Testis (tissue), 3 donors: ENCODE measurements around the gene CTDSPL. TPM values are rescaled to one million over a fixed set of nuclear protein-coding genes. Genes with fewer than 3 reads are reported as not detected.

Experiments
- DNase-seq: peaks from one replicate; pipeline ENCODE4 v3.0.0-alpha.2; 2019
- H3K27ac ChIP-seq, 2 donors: fragments of 200-600 bp; sonication (generic); one replicate each; pipeline ENCODE4 v1.5.1; 2019
- H3K27me3 ChIP-seq: fragments of 200-600 bp; sonication (generic); one replicate; pipeline ENCODE4 v1.5.1; 2019
- H3K36me3 ChIP-seq: fragments of 200-600 bp; sonication (generic); one replicate; pipeline ENCODE4 v1.5.1; 2017; ENCODE audit warnings: low read depth; ENCODE audit errors: missing control alignments
- H3K4me1 ChIP-seq: fragments of 200-600 bp; sonication (generic); one replicate; pipeline ENCODE4 v1.5.1; 2019
- H3K4me3 ChIP-seq, 2 donors: fragments of 200-600 bp; sonication (generic); one replicate each; pipeline ENCODE4 v1.5.1; 2017 to 2019
- H3K9me3 ChIP-seq: fragments of 200-600 bp; sonication (generic); one replicate; pipeline ENCODE4 v1.5.1; 2017
- POLR2A ChIP-seq: fragments of 450-650 bp; IDR thresholded peaks from one replicate; pipeline ENCODE4 v1.6.1; 2017; ENCODE audit warnings: antibody characterized with exemption, mild to moderate bottlenecking, moderate library complexity
- WGBS, 2 donors: methylation state at CpG; one replicate each; pipeline ENCODE4 v1.1.5; 2018; 5-methylcytosine and 5-hydroxymethylcytosine counted together
- intact Hi-C: fragments of 100-400 bp; cut with DNase I; formaldehyde crosslinking; loops from one replicate; pipeline ENCODE4 v1.15.1; 2023; ENCODE audit warnings: low total_unique reads
- polyA plus RNA-seq: library from polyadenylated mRNA; stranded (reverse); fragments of 350-450 nt; fragmentation: Illumina TruSeq; extraction: RNeasy Lipid Tissue Mini Kit (QIAGEN cat#74804); gene quantifications from one replicate; pipeline ENCODE4 v1.2.3, GENCODE V29; 2014; ENCODE audit warnings: low read depth, low replicate concordance; ENCODE audit not compliant: insufficient read depth
- total RNA-seq, 2 donors: library from RNA; depleted of rRNA; stranded (reverse); fragments of >200 nt; gene quantifications; one replicate each; pipeline ENCODE4 v1.2.3, GENCODE V29; 2016
- TF ChIP-seq, protein P1 (sequence below), 3 experiments: fragments of 450-650 bp in 2 of 3; fragments of 200-600 bp in 1 of 3; sonication (generic) in 1 of 3; IDR thresholded peaks; one replicate each; pipeline ENCODE4 v1.5.1; 2016 to 2019; ENCODE audit warnings: antibody characterized with exemption in 3 of 3, mild to moderate bottlenecking in 2 of 3, moderate library complexity in 1 of 3

CTDSPL gene
- total and polyA plus RNA-seq, 3 donors from 2014 or later: 24.4 to 43.0 (median 32.4) TPM

DNA sequence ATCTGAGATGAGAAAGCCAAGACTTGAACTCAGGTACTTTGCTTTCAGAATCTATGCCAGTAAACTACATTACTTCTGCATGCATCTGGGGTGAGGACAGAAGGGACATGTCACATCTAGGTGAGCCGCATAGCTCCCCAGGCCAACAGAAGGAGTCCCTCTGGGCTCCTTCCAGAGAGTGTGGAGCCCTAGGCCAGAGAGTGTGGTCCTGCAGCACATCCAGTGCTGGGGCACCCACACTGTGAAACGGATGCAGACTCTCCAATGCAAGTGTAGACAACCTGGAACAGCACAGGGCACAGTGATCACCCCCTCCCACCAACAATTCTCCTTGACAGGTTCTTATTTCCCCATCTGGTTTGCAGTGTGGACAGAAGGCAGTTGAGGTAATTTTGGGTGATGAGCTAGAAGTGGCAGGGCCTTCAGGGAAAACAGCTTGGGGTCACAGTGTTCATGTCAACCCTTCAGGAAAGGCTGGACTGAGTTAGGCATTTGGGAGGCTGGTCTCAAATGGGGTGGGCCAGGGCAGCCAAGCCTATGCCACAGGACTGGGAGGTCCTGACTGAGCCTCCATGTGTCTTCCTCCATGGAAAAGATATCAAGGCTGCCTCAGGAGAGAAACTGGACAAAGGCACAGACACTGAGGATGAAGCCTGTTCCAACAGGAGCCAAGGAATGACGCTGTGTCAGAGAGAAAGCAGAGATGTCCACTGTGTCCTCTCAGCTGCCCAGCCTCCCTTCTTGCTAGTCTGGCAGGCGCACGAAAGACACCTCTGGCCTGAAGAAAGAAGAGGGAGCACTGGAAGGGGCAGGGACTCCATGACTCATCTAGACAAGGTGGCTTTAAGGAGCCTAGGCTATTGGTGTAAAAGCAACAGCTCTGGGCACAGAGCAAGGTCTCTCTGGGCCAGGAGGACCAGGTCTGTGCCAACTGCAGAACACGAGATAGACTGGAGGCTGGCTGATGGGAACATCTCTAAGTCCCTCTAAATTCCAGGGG, 166.1 kb downstream of the CTDSPL start:
- H3K4me1 ChIP-seq: peaks cover 23% of the 10 kb centered on the region
- intact Hi-C loops: no loop called here

DNA sequence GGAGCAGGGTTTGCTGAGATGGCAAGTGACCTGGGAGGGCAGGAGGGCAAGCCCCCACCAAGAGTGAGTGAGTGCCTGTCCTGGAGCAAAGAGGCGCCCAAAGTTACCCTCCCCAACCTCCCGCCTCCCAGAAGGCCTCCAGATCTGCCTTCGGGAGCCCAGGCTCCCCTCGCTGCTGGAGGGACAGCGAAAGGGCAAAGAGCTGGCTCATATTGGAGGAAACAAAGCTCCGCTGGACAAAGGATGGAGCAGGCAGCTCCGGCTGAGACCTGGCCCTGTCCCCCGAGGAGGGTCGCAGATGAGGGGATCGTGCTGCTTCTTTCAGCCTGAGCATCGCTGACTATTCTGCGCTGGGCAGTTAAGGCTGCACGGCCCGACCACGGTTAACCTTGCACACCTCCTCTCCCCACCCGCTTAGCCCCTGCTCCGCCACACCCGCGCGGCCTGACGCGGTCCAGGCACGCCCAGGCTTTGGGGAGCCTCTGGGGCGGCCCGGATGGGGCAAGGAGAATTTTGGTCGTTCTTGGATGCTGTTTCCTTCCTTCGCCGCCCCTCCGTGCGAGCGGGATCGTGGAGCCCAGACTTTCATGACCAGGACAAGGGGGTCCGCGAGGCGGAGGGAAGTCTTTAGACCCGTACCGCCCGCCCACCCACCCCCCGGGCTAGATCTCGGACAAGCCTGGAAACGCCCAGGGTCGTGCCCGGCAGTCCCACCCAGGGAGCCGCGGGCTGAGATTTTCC, 167.1 kb downstream of the CTDSPL start:
- 9 to 10% methylated on average over 20 to 45 of the region's 45 CpGs for WGBS, 2 donors
- no peaks in the 10 kb centered on the region for H3K9me3 ChIP-seq
- intact Hi-C loops: no loop called here
- H3K4me1 ChIP-seq: peaks cover 23% of the 10 kb centered on the region
- H3K36me3 ChIP-seq: no peaks in the 10 kb centered on the region
- H3K27ac ChIP-seq: peak overlapping the region; percentile 93 to 97
- DNase-seq: no peak
- H3K27me3 ChIP-seq: no peaks in the 10 kb centered on the region
- H3K4me3 ChIP-seq: peak overlapping the region; percentile 75 to 86
- TF ChIP-seq, protein P1, sequence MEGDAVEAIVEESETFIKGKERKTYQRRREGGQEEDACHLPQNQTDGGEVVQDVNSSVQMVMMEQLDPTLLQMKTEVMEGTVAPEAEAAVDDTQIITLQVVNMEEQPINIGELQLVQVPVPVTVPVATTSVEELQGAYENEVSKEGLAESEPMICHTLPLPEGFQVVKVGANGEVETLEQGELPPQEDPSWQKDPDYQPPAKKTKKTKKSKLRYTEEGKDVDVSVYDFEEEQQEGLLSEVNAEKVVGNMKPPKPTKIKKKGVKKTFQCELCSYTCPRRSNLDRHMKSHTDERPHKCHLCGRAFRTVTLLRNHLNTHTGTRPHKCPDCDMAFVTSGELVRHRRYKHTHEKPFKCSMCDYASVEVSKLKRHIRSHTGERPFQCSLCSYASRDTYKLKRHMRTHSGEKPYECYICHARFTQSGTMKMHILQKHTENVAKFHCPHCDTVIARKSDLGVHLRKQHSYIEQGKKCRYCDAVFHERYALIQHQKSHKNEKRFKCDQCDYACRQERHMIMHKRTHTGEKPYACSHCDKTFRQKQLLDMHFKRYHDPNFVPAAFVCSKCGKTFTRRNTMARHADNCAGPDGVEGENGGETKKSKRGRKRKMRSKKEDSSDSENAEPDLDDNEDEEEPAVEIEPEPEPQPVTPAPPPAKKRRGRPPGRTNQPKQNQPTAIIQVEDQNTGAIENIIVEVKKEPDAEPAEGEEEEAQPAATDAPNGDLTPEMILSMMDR (IDR thresholded peaks at IDR 0.05): no peak
- no peak for TF ChIP-seq POLR2A

More for the DNA sequence above, 166.1 kb downstream of the CTDSPL start:
- no peaks in the 10 kb centered on the region for H3K27me3 ChIP-seq
- H3K36me3 ChIP-seq: no peaks in the 10 kb centered on the region
- no peak for DNase-seq
- TF ChIP-seq POLR2A: no peak
- TF ChIP-seq, protein P1 (IDR thresholded peaks at IDR 0.05): no peak
- peak overlapping the region; percentile 93 to 97 for H3K27ac ChIP-seq
- no peaks in the 10 kb centered on the region for H3K9me3 ChIP-seq
- WGBS, 2 donors: 62 to 87% methylated on average over 4 to 6 of the region's 6 CpGs
- H3K4me3 ChIP-seq: peak overlapping the region in 1 of 2 donors; percentile 86

DNA sequence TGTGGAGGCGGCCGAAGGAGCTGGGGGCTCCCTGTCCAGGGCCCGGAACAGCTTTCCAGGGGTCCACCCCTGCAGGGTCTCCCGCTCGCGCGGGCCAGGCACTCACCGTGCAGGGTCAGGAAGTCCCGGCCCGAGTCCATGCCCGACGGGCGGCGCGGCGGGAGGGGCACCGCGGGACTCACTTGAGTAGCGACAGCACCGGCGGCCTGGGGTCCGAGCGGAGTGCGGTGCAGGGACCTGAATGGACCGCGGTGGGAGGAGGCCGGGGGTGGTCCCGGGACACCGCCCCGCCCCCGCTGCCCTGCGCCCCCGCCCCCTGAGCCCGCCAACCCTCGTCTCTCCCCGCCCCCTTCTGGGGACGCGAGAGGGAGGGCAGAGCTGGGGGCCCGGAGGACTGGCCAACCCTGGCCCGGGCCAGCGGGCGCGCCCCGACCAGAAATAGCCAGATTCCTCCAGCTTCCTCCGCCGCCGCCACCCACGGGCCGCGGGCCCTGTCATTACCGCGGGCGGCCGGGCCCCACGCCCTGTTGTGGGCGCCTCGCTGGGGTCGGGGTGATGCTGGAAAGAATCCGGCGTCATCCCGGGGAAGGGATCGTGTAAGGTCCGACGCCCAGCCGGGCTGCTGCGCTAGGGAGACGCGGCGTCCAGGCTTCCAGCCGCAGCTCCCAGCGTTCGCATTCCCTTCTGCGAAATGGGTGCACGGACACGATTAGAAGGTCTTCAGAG, 167.9 kb downstream of the CTDSPL start, which contains the start of gene PLCD1:
PLCD1 (minus strand) TSS at position 243 of the 726 bp plus-strand sequence; CDS start at position 140, 103 bp downstream.
- 1% methylated on average over 28 of the region's 75 CpGs; no CpG with 5 or more reads in 1 of the 2 donors for WGBS, 2 donors
- Histone ChIP-seq H3K4me1 (peaks cover 23% of the 10 kb centered on the region), H3K27me3 (no peaks in the 10 kb centered on the region), H3K9me3 (no peaks in the 10 kb centered on the region), H3K36me3 (no peaks in the 10 kb centered on the region), H3K4me3 (peak within 1 kb of the TSS; percentile 75 to 86), H3K27ac (peak within 1 kb of the TSS; percentile 93 to 97)
- peak; percentile 88 for DNase-seq
- intact Hi-C loops: no loop called here
- no peak for TF ChIP-seq POLR2A
- TF ChIP-seq, protein P1 (IDR thresholded peaks at IDR 0.05): no peak

DNA sequence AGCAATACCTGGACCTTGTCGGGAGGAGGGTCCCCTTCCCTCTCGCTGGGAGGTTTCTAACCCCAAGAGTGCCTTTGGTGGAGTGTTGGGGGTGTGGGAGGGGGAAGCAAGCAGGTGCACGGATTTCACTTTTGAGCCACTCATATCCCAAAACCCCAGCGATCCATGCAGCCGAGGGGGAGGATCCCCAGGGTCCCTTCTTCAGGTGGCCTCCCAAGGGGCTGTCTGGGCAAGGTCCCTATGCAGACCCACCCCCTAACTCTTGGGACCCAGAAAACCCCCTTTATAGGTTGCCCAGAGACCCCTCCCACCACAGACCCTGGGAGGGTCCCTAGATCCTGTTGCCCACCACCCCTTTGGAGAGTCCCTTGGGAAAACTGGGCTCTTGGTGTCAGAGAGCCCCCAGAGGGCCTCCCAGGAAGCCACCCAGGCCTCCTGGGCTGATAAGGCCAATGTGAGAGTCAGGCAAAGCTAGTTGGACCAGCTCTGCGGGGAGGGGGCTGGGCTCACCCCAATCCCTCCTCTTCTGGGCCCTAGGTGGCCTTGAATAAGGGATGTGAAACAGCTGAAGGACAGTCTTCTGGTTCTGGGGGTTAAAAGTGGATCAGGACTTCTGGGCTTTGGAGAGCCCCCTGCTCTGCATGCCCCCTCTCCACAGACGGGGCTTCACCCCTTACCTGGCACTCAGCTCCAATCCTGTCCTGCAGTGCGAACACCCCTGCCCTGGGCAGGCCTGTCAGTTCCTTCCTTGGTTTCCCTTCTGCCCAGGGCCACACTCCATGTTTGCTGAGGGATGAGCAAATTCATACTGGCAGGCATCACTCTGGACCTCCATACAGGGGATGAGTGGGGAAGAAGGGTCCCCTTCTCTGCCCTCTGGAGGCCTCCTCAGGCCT, 168.7 kb downstream of the CTDSPL start:
- intact Hi-C loops: no loop called here
- H3K9me3 ChIP-seq: no peaks in the 10 kb centered on the region
- DNase-seq: no peak
- H3K4me3 ChIP-seq: peak overlapping the region; percentile 75 to 86
- H3K27me3 ChIP-seq: no peaks in the 10 kb centered on the region
- peaks cover 20% of the 10 kb centered on the region for H3K4me1 ChIP-seq
- TF ChIP-seq POLR2A: no peak
- TF ChIP-seq, protein P1 (IDR thresholded peaks at IDR 0.05): no peak
- WGBS, 2 donors: 14 to 36% methylated on average over 4 to 8 of the region's 8 CpGs
- peak overlapping the region; percentile 93 to 97 for H3K27ac ChIP-seq
- no peaks in the 10 kb centered on the region for H3K36me3 ChIP-seq
